HL-60/S4 treated with phorbol 12-myristate 13-acetate at 8.2 ng/mL for 4 days and 3 days (cell line): Measurements from ENCODE around the gene DGKG.

Experiments
- in situ Hi-C: fragments of 300-500 bp; cut with MboI; formaldehyde crosslinking; loops from 2 replicates; pipeline ENCODE4 v1.15.0; 2022; ENCODE audit warnings: low sequenced_read_pairs

The DGKG gene

DNA sequence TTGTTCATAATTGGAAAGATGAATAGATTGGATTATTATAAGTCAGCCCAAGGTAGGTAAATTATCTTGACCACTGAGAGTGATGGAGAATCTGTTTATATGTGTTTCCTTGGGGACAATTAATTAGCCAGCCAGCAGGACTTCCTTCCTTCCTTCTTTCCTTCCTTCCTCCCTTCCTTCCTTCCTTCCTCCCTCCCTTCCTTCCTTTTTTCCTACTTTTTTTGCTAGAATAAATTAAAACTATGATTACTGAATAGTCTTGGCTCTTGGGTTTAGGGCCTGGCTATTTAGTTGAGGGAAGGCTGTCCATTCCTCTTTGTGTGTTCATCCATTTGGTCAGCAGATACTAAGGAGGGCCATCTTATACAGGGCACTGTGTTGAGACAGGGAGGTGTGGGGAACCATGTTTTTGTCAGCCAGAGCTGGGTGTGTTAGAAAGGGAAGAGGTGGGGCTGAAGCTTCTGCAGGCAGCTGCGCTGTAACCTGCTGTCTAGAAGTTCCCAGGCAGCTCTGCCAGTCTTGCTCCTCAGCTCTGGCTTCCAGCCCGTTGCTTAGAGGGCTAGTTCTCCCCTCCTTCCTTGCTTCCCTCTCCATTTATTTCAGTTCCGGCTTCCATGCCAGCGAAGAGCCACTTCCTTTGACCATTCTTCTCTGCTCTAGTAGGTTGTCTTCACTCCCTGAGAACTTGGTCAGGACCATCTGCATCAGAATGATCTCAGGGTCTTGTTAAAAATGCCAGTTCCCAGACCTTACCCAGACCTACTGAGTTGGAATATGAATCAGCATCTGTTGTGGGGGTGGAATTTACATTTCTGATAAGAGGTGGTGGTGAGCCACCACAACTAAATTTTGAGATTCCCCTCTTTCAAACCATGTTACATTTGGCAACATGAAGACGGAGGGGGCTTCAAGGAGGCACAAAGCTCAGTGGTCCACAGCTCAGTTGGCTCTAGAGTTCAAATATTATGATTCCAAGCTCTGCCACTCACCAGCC is 113.9 kb downstream of the DGKG start:
- in situ Hi-C loops, result loop anchor here (25.0 kb wide), 1 partner anchor 261 kb away; no protein-coding TSS in a partner anchor

DNA sequence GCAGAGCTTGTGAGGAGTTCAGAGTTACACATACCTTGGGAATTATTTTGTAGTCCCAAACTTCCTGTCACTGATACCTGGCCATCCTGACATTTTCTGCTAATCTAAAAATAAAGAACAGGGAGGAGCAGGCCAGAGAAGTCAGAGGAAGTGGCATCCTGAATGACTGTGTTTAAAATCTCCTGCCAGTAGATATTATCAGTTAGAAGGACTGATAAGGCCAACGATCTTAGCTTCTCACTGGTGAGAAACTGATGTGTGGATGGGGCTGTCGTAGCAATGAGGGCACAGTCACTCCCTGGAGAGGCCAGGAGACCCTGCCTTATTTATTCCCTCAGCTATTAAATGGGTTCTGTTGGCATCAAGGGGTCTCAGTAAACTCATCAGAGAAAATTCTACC is 115.1 kb downstream of the DGKG start:
- in situ Hi-C loops, result loop anchor here (25.0 kb wide), 1 partner anchor 260 kb away; no protein-coding TSS in a partner anchor

DNA sequence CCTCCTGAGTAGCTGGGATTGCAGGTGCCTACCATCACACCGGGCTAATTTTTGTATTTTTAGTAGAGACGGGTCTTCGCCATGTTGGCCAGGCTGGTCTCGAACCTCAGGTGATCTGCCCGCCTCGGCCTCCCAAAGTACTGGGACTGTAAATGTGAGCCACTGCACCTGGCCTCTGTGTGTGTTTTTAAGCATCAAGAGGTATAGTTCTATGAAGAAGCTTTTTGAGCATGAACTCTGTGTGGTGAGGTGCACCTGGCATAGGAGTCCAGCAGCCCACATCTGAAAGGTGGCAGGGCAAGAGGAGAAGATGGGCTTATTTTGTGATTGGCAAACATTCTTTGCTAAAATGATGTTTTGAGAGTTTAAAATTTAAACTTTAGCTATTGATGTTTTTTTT is 118.0 kb downstream of the DGKG start:
- in situ Hi-C loops, result loop anchor here (25.0 kb wide), 1 partner anchor 257 kb away; no protein-coding TSS in a partner anchor

DNA sequence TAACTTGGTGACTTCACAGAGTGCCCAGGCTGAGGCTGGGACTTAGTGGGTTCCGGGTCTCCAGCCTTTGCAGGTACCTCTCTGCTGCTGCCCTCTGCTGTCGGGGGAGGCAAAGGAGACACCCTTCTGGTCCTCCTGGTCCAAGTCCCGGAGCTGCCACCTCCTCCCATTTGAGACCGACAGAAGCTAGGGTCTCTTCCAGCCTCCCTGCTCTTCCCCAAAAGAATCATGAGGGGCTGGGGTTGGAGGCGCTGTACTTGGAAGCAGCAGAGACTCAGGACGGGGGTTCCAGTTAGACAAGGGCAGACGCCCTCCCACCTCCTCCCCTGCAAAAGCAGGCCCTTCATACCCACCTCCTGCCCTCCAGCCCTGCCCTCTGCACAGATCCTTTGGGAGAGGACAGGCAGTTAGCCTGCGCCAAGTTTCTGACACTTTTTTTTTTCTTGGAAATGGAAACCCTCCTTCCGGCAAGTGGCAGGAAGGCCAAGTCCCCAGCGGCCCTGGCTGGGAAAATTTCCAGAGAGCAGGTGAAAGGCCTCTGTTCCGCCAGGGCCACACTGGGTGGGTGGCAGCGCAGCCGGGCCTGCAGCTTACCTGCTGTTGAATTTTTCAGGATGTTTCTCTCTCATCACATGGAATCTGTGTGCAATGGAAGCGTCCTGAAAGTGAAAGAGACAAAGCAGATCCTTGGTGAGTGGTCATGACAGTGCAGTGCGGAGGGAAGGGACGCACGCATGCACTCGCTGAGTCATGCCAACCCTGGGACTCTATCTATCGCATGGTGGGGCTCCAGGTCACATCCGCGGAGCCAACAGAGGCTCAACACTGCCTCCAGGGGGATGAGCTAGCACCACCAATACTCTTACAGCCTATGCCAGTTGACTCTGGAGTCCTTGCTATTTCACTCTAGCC is 119.9 kb downstream of the DGKG start:
- in situ Hi-C loops, result loop anchor here (25.0 kb wide), 1 partner anchor 255 kb away; no protein-coding TSS in a partner anchor

DNA sequence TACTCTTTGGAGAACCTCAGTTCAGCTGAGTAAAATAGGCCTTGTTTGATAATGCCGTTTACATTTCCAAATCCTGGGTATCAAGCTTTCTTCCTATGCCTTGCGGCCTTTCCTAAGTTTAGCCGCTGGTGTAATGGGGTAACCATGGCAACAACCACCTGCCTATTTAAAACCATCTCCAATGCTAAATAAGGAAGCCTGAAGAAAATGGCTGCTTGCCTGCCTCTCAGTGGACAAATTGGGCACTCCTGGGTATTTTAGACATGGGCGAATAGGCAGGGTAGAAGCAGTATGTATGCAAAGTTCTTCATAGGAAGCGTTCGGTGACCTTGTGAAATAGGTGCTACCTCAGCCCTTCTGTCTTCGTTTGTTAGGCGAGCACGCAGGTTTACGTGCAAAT is 122.7 kb downstream of the DGKG start:
- in situ Hi-C loops, result loop anchor here (25.0 kb wide), 1 partner anchor 252 kb away; no protein-coding TSS in a partner anchor

DNA sequence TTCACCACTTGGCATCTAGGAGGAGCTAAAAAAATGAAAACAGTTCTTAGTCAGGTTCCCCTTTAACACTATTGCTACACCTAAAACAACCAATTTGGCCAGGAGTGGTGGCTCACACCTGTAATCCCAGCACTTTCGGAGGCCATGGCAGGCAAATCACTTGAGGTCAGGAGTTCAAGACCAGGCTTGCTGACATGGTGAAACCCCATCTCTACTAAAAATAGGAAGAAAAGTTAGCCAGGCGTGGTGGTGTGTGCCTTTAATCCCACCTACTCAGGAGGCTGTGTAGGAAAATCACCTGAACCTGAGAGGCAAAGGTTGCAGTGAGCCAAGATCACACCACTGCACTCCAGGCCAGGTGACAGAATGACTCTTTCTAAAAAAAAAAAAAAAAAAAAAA is 124.1 kb downstream of the DGKG start:
- in situ Hi-C loops, result loop anchor here (25.0 kb wide), 1 partner anchor 251 kb away; no protein-coding TSS in a partner anchor

DNA sequence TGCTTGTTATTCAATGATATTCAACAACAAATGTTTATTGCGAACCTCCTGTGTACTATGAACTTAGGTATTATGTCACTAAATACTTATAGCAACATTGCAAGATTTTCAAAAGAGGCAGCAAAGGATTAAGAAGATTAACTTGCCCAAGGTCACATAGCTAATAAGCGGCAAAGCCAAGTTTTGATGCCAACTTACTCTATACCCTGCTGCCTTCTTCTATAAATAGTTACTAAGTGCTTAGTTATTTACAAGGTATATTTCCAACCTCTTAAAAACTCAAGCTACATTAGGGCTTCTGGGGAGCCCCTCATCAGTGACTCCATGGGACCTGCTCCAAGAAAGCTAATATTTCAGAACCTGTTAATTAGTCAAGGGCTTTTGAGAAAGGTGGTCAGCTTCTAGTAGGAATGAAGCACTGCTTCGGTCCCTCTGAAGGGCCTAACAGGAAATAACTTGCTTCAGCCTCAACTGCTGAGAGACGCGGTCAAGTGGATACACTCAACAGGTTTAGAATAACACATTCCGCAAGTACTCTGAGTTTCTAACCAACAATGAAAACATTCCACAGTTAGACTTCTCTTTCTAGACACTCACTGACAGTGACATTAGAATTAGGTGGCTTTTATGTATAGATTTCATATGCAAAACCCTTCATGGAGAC is 125.5 kb downstream of the DGKG start:
- in situ Hi-C loops, result loop anchor here (25.0 kb wide), 1 partner anchor 249 kb away; no protein-coding TSS in a partner anchor

DNA sequence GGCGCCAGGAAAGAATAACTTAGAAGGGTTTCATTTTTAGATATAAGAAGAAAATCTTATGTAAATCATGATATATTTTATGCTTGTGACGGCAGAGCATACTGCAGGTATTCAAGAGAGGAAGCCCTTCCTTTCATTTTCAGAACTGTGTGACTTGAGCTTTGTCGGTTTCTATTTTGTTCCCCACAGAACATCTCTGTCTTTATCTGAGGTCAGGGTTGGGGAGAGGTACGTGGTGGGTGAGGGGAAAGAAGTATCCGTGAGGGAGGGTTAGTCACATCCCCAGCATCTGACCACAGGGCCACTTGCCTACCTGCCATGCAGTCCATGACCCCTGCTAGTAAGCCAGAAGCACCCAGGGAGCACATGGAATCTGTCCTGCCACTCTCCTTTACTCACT is 126.5 kb downstream of the DGKG start:
- in situ Hi-C loops, result loop anchor here (25.0 kb wide), 1 partner anchor 248 kb away; no protein-coding TSS in a partner anchor

DNA sequence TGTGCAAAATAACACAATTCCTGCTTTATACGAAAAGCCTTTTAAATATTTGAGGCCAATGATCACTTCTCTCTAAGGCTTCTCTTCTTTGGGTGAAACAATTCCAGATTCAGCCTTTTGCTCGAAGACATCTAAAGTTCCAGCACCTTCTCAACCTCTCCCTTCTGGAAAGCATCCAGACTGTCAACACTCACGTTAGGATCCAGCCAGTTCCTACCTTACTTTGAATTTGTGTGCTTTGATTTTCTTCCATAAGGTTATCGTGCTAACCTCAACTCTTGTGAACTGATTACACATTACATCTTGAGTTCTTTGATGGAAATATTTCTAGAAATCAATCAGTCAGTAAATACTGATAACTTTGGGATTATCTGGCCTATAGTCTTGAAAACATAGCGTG is 127.9 kb downstream of the DGKG start:
- in situ Hi-C loops, result loop anchor here (25.0 kb wide), 1 partner anchor 247 kb away; no protein-coding TSS in a partner anchor

DNA sequence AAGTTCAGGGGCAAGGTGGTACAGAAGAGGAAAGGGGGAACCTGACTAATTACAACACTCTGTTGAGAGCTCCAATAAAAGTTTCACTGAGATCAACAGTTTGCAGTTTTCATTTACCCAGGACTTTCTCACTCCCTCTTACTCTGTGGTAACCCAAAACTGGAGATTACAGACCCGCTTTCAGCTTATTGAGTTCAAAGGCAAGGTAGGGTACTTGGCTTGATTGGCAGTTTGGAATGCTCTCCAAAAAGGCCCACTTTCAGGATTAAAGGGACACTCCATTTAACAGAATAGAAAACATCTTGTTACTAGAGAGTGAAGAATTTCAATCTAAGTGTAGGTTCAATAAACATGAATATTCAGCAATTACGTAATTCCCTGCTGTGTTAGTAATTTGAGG is 135.6 kb downstream of the DGKG start:
- in situ Hi-C loops, result loop anchor here (25.0 kb wide), 1 partner anchor 239 kb away; no protein-coding TSS in a partner anchor

DNA sequence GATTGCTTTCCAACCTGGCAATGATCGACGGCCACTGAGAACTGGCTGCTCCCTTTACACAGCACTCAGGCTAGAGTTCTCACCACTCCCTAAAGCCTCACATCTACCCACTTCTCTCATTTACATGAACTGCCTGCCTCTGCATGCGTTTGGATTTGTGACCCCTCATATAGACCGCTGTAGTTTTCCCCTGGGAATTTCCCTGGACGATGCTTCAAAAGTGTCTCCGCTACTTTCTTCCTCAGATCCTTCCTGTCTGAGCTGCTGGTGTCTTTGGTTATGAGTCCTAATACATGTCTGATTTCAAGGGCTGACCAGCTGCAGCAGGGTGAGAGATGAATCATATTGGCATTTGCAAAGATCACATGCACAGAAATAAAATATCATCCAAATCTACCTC is 136.4 kb downstream of the DGKG start:
- in situ Hi-C loops, result loop anchor here (25.0 kb wide), 1 partner anchor 238 kb away; no protein-coding TSS in a partner anchor

DNA sequence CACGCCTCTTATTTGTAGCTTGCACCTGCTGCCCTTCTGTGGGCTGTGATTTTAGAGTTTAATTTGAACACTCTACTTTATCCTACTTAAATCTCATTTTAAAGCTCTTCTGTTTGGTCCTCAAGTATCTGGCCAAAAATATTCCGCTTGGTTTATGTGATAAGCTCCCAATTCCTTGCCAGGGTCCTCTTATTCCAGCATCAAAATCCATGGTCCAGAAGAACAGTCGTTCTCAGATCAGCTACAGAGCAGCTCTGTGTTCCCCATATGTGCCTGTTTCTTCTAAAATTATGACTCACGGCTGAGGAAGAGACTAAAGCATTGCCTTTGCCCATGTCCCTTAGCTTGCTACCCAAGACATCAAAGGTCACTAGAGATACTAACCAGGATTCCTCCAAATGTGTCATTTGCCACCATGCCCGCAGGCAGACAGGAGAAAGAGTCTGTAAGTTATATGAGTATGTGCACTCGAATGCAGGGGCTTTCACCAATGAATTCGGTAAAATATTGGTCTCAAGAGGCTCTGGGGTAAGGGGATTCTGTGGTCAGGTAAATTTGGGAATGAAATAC is 137.9 kb downstream of the DGKG start:
- in situ Hi-C loops, result no loop called here

DNA sequence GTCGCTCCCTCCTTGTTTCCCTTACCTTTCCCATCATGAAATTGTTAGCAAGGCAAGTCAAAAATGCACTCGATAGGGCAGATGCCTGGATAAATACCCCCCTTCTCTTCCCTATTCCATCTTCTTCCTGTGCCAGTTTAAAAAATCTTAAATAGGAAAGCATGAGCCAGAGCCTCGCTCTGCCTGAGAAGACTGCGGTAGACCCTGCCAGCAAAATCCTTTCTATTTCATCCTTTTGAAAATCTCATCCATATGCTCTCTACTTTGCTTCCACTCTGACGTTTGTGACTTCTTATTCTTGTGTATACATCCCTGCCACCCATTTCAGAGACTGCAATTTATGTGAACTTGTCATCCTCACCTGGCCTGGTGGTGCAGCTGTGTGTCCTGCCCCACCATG is 138.6 kb downstream of the DGKG start:
- in situ Hi-C loops, result no loop called here

DNA sequence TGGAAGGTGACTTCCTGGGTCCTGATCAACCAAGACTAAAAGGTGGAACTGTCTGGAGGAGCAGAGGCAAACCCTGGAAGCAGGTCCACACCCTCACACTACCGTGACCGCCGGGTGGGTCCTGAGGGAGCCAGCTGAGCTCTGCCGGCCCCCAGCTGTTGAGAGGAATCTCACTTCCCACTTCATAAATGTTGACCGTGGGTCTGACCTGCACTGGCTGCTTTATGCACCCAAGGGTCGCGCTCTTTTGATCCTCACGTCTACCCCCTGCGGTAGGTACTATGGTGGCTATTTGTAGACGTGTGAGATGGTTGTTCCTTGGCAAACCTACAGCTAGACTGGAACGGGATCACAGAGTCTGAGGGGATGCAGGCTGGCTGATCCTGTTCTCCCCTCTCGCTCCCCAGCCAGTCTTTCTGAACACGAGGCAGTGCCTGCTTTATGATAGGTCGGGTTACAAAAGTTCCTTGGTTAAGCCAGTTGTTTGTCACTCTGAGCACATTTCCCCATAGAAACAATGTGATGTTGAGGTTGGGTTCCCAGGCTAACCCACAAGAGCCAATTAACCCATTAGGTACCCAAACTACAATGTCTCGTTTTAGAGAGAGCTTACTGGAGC is 140.2 kb downstream of the DGKG start:
- in situ Hi-C loops, result no loop called here

DNA sequence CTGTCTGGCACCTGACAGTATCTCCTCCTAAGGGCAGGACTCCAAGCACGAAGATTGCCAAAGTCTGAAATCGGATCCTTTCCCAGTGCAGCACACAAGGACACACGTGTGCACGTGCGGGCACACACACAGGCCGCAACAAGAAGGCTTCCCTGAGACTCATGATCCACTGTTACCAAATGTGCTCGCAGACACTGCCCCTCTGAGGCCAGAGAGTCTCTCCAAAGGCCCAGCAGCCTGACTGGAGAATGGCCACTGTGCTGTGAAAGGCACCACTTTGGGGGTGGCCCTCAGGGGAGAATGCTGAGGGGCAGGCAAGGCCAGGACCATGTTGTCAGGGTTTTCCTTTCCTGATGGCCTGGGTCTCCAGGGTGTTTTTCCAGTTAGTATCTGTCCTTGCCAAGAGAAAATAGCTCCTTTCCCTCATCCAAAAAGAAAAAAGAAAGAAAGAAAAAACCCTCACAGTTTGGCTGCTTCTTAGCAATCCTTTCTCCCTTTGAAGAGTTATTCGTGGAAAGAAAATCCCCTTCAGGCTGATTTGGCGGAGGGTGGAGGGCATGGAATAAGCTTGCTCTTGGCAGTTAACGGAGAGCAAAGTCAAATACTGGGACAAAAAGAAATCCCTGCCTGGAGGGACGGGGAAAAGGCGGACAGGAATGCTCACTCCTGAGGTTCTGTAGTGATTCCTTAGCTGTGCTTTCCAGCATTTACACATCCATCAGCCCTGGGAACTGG is 141.0 kb downstream of the DGKG start:
- in situ Hi-C loops, result no loop called here

DNA sequence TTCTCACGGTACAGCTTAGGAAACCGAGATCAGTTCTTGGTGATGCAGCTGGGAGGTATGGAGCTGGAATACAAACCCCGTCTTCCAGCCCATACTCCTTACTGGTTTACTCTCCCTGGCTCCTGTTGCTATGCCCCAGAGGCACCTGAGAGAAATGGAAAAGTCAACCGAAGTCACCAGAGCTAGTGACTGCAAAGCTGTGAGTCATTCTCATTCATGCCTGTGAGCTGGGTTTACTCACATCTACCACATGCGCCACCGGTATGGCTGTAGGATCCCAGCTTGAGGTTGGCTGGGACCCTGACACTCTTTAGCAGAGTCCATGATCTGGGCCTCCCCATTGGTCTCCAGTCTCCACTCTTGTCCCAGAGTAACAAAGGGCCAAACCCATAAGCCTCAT is 141.7 kb downstream of the DGKG start:
- in situ Hi-C loops, result no loop called here

DNA sequence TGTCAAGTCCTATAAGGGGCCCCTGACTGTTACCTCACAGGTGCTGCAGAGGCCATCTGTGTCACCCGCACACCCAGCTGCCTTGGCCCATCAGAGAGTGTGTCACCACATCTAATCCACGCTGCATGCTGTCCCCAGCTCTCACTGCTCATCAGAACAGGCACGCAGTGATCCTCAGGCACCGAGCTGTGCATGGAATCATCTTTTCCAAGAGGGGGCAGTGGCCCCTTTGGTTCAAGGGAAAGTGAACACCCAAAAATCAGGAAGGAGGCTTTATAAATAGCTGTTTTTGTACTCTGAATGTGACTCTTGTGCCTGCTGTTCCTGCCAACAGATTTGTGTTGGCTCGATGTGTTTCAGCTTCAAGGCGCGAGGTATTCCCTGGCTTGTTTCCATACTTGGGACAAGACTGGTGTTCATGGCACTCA is 142.8 kb downstream of the DGKG start:
- in situ Hi-C loops, result no loop called here

DNA sequence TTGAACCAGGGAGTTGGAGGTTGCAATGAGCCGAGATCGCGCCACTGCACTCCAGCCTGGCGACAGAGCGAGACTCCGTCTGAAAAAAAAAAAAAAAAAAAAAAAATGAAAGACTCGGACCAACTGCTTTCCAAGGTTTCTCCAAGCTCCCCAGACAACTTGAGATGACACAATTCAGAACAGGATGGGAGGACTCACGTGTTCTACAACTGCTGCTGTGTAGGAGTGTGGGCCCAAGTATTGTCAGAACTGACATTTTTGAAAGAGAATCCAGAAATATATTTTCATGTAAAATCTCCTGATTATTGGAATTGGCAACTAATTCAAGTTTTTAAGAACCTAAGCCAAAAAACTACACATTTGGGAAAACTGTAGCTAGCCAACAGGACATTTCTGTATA is 143.6 kb downstream of the DGKG start:
- in situ Hi-C loops, result no loop called here

DNA sequence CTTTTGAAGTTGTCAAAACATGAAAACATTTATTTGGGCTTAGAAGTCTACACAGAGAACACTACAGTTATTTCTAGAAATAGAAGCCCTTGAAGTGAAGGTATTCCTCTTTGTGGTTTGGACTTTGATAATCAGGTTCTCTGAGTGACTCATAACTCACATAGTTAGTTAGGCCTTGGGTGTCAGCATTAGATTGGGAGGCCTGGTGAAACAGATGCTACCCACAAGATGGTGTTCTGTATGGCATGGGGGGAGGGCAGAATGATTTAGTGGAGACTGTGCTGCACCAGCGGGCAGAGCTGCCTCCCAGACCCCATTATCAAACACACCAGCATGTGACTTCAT is 144.2 kb downstream of the DGKG start:
- in situ Hi-C loops, result no loop called here
